GM12892 (cell line): Measurements from ENCODE around the gene TPBGL.

Experiments
- POLR2A ChIP-seq: IDR thresholded peaks from 2 replicates; pipeline ENCODE4 v1.6.1; 2011; ENCODE audit warnings: low read depth, low read length, control low read depth
- POLR2AphosphoS5 ChIP-seq: IDR thresholded peaks from 2 replicates; pipeline ENCODE4 v1.6.1; 2011; ENCODE audit warnings: low read depth, low read length, control low read depth
- TAF1 ChIP-seq: IDR thresholded peaks from 2 replicates; pipeline ENCODE4 v1.6.1; 2011; ENCODE audit warnings: low read depth, mild to moderate bottlenecking, control low read depth, low read length, borderline replicate concordance

DNA sequence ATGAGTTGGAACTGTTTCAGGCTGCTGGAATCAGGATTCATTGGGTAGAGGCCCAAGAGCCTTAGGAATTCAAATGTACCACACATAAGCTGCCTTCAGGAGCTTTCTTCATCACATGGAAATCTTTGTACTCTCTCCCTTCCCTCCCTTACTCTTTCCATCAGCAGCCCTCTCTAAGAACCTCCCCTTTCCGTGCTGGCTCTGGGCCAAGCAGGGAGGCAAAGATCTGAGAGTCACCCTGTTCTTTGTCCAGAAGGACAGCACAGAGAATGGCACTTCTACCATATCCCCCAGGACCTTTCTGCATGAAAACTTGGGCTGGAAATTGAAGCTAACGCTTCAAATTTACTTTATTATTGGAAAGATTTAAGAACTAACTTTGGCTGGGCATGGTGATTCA lies 20.7 kb upstream of the TPBGL start:
- TF ChIP-seq POLR2A: no peak
- no peak for TF ChIP-seq POLR2AphosphoS5
- TF ChIP-seq TAF1: no peak
